Liver (tissue), 3 donors: ENCODE results near the gene KXD1.

ENCODE experiments used
- CTCF ChIP-seq: fragments of 150-350 bp; IDR thresholded peaks from 2 replicates; pipeline ENCODE4 v1.5.1; 2017; ENCODE audit warnings: improper control_type of control experiment, low read depth, low read length; ENCODE audit not compliant: missing input control
- EGR1 ChIP-seq, 2 donors: IDR thresholded peaks; 2 replicates each; pipeline ENCODE4 v1.6.1; 2016 to 2018; ENCODE audit warnings: antibody characterized with exemption in 2 of 2, low read depth in 2 of 2
- JUND ChIP-seq, 2 donors: IDR thresholded peaks; 2 replicates each; pipeline ENCODE4 v1.6.1; 2016; ENCODE audit warnings: antibody characterized with exemption in 2 of 2
- RXRA ChIP-seq, 2 donors: IDR thresholded peaks; 2 replicates each; pipeline ENCODE4 v1.6.1; 2017 to 2018; ENCODE audit warnings: antibody characterized with exemption in 2 of 2, mild to moderate bottlenecking in 1 of 2
- donor health status: healthy.
- donor health status: healthy.

DNA sequence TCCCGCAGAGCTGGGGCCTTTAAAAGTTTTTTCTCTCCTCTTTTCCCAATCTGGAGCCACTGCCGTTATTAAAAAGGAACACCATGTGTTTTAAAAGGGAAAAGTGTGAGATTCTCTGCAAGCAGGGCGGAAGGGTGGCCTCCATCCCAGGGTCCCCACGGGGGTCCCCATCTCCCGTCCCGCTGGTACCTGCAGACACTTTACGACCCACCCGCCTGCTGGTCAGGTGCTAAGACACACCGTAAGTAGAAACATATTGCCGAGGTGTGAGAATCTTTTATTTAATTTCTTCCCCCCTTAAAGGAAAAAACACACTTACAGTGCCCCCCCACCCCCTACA, 47.1 kb downstream of the KXD1 start:
- TF ChIP-seq CTCF (no peak), RXRA (IDR thresholded peaks at IDR 0.05) (no peak), EGR1 (IDR thresholded peaks at IDR 0.05; ENCODE audit: low read depth in 2 of 2) (no peak), JUND (IDR thresholded peaks at IDR 0.05) (no peak)
